Measurements from ENCODE around the gene NDRG2.

Gene NDRG2

GRCh38 chr14:21061347-21061668 is 36.4 kb upstream of the NDRG2 start:
- no peaks in the 10 kb centered on the region for H3K9me3 Mint-ChIP-seq
- H3K27me3 Mint-ChIP-seq, result peaks cover 59% of the 10 kb centered on the region
- ATAC-seq (replicated peaks; ENCODE audit: extremely low read depth, poor library complexity, severe bottlenecking) (no peak), DNase-seq (ENCODE audit: low spot score in 2 of 2) (no peak)
- no peaks in the 10 kb centered on the region for H3K36me3 Mint-ChIP-seq (ENCODE audit: insufficient read depth)
- no peaks in the 10 kb centered on the region for H3K4me1 Mint-ChIP-seq
- H3K27ac Mint-ChIP-seq (ENCODE audit: low read depth), result no peak overlapping the region
- H3K4me3 Mint-ChIP-seq, result no peak overlapping the region

- Mint-ChIP-seq H3K4me1 (no peaks in the 10 kb centered on the region), H3K27ac (ENCODE audit: low read depth) (no peak overlapping the region), H3K9me3 (no peaks in the 10 kb centered on the region), H3K27me3 (peaks cover 54% of the 10 kb centered on the region), H3K36me3 (ENCODE audit: insufficient read depth) (no peaks in the 10 kb centered on the region), H3K4me3 (no peak overlapping the region)
- no peak for ATAC-seq (replicated peaks; ENCODE audit: extremely low read depth, poor library complexity, severe bottlenecking)
- no peak for DNase-seq (ENCODE audit: low spot score in 2 of 2)
These were observed 35.9 kb upstream of the NDRG2 start for GRCh38 chr14:21060614-21061346.

- Mint-ChIP-seq H3K36me3 (ENCODE audit: insufficient read depth) (no peaks in the 10 kb centered on the region), H3K4me1 (no peaks in the 10 kb centered on the region), H3K27me3 (peaks cover 46% of the 10 kb centered on the region), H3K27ac (ENCODE audit: low read depth) (no peak overlapping the region), H3K4me3 (no peak overlapping the region), H3K9me3 (no peaks in the 10 kb centered on the region)
- ATAC-seq (replicated peaks; ENCODE audit: extremely low read depth, poor library complexity, severe bottlenecking), result no peak
- no peak for DNase-seq (ENCODE audit: low spot score in 2 of 2)
These were observed 35.2 kb upstream of the NDRG2 start for GRCh38 chr14:21059842-21060613.

GRCh38 chr14:21058903-21059302 is 34.0 kb upstream of the NDRG2 start:
- no peak overlapping the region for H3K27ac Mint-ChIP-seq (ENCODE audit: low read depth)
- peaks cover 41% of the 10 kb centered on the region for H3K27me3 Mint-ChIP-seq
- no peaks in the 10 kb centered on the region for H3K36me3 Mint-ChIP-seq (ENCODE audit: insufficient read depth)
- ATAC-seq (replicated peaks; ENCODE audit: extremely low read depth, poor library complexity, severe bottlenecking), result no peak
- no peak for DNase-seq (ENCODE audit: low spot score in 2 of 2)
- no peaks in the 10 kb centered on the region for H3K9me3 Mint-ChIP-seq
- H3K4me1 Mint-ChIP-seq, result no peaks in the 10 kb centered on the region
- no peak overlapping the region for H3K4me3 Mint-ChIP-seq

- Mint-ChIP-seq H3K9me3 (no peaks in the 10 kb centered on the region), H3K4me1 (no peaks in the 10 kb centered on the region), H3K27me3 (peaks cover 33% of the 10 kb centered on the region), H3K4me3 (no peak within 1 kb of the TSS), H3K36me3 (ENCODE audit: insufficient read depth) (no peaks in the 10 kb centered on the region), H3K27ac (ENCODE audit: low read depth) (no peak within 1 kb of the TSS)
- DNase-seq (ENCODE audit: low spot score in 2 of 2) (no peak), ATAC-seq (replicated peaks; ENCODE audit: extremely low read depth, poor library complexity, severe bottlenecking) (no peak)
These were observed 33.2 kb upstream of the NDRG2 start, which contains the start of gene RNASE8 for GRCh38 chr14:21057803-21058675. TSS of gene RNASE8 (plus strand) at chr14:21057822. CDS start at chr14:21057893, 71 bp downstream.

GRCh38 chr14:21056520-21057163 is 31.8 kb upstream of the NDRG2 start:
- no peaks in the 10 kb centered on the region for H3K9me3 Mint-ChIP-seq

GRCh38 chr14:21055432-21056117 is 30.7 kb upstream of the NDRG2 start:
- Mint-ChIP-seq H3K9me3 (no peaks in the 10 kb centered on the region), H3K27me3 (peaks cover 13% of the 10 kb centered on the region), H3K4me1 (no peaks in the 10 kb centered on the region), H3K36me3 (ENCODE audit: insufficient read depth) (no peaks in the 10 kb centered on the region), H3K4me3 (no peak overlapping the region), H3K27ac (ENCODE audit: low read depth) (no peak overlapping the region)
- ATAC-seq (replicated peaks; ENCODE audit: extremely low read depth, poor library complexity, severe bottlenecking), result no peak
- DNase-seq (ENCODE audit: low spot score in 2 of 2), result no peak

More at GRCh38 chr14:21056520-21057163, 31.8 kb upstream of the NDRG2 start:
- H3K4me1 Mint-ChIP-seq, result no peaks in the 10 kb centered on the region
- ATAC-seq (replicated peaks; ENCODE audit: extremely low read depth, poor library complexity, severe bottlenecking) (no peak), DNase-seq (ENCODE audit: low spot score in 2 of 2) (no peak)
- no peaks in the 10 kb centered on the region for H3K36me3 Mint-ChIP-seq (ENCODE audit: insufficient read depth)
- H3K27ac Mint-ChIP-seq (ENCODE audit: low read depth), result no peak overlapping the region
- no peak overlapping the region for H3K4me3 Mint-ChIP-seq
- H3K27me3 Mint-ChIP-seq, result peaks cover 22% of the 10 kb centered on the region

- no peaks in the 10 kb centered on the region for H3K36me3 Mint-ChIP-seq (ENCODE audit: insufficient read depth)
- DNase-seq (ENCODE audit: low spot score in 2 of 2) (no peak), ATAC-seq (replicated peaks; ENCODE audit: extremely low read depth, poor library complexity, severe bottlenecking) (no peak)
- no peak overlapping the region for H3K4me3 Mint-ChIP-seq
- H3K4me1 Mint-ChIP-seq, result no peaks in the 10 kb centered on the region
- H3K27ac Mint-ChIP-seq (ENCODE audit: low read depth), result no peak overlapping the region
- peaks cover 5% of the 10 kb centered on the region for H3K27me3 Mint-ChIP-seq
- no peaks in the 10 kb centered on the region for H3K9me3 Mint-ChIP-seq
These were observed 29.9 kb upstream of the NDRG2 start for GRCh38 chr14:21054768-21055145.

- no peak for DNase-seq (ENCODE audit: low spot score in 2 of 2)
- no peak overlapping the region for H3K27ac Mint-ChIP-seq (ENCODE audit: low read depth)
- no peaks in the 10 kb centered on the region for H3K4me1 Mint-ChIP-seq
These were observed 29.4 kb upstream of the NDRG2 start for GRCh38 chr14:21054123-21054767.

GRCh38 chr14:21053184-21054122 is 28.6 kb upstream of the NDRG2 start:
- Mint-ChIP-seq H3K27ac (ENCODE audit: low read depth) (no peak overlapping the region), H3K4me1 (no peaks in the 10 kb centered on the region)
- no peak for ATAC-seq (replicated peaks; ENCODE audit: extremely low read depth, poor library complexity, severe bottlenecking)

More at GRCh38 chr14:21054123-21054767, 29.4 kb upstream of the NDRG2 start:
- Mint-ChIP-seq H3K27me3 (no peaks in the 10 kb centered on the region), H3K9me3 (no peaks in the 10 kb centered on the region), H3K36me3 (ENCODE audit: insufficient read depth) (no peaks in the 10 kb centered on the region), H3K4me3 (no peak overlapping the region)
- ATAC-seq (replicated peaks; ENCODE audit: extremely low read depth, poor library complexity, severe bottlenecking), result no peak

GRCh38 chr14:21050597-21050996 is 25.7 kb upstream of the NDRG2 start:
- no peaks in the 10 kb centered on the region for H3K36me3 Mint-ChIP-seq (ENCODE audit: insufficient read depth)
- ATAC-seq (replicated peaks; ENCODE audit: extremely low read depth, poor library complexity, severe bottlenecking), result no peak
- DNase-seq (ENCODE audit: low spot score in 2 of 2), result no peak
- H3K4me1 Mint-ChIP-seq, result no peaks in the 10 kb centered on the region
- no peak overlapping the region for H3K4me3 Mint-ChIP-seq
- H3K27me3 Mint-ChIP-seq, result peaks cover 9% of the 10 kb centered on the region
- no peak overlapping the region for H3K27ac Mint-ChIP-seq (ENCODE audit: low read depth)
- no peaks in the 10 kb centered on the region for H3K9me3 Mint-ChIP-seq

More at GRCh38 chr14:21053184-21054122, 28.6 kb upstream of the NDRG2 start:
- Mint-ChIP-seq H3K27me3 (no peaks in the 10 kb centered on the region), H3K4me3 (no peak overlapping the region), H3K9me3 (no peaks in the 10 kb centered on the region), H3K36me3 (ENCODE audit: insufficient read depth) (no peaks in the 10 kb centered on the region)
- no peak for DNase-seq (ENCODE audit: low spot score in 2 of 2)

Measured in central memory CD8-positive, alpha-beta T cell (primary cell).